PFSK-1 (cell line): ENCODE data around the gene URGCP.

Source experiments
- FOXP2 ChIP-seq: optimal IDR thresholded peaks from 2 replicates; pipeline ENCODE3; 2011; ENCODE audit warnings: borderline replicate concordance, control low read depth, inconsistent platforms; ENCODE audit not compliant: insufficient read depth; ENCODE audit errors: extremely low read length, extremely low read depth
- POLR2AphosphoS5 ChIP-seq: IDR thresholded peaks from 2 replicates; pipeline ENCODE4 v1.6.1; 2012; ENCODE audit warnings: low read depth, mild to moderate bottlenecking, control low read depth, low read length, moderate library complexity
- SIN3A ChIP-seq: IDR thresholded peaks from 2 replicates; pipeline ENCODE4 v1.6.1; 2012; ENCODE audit warnings: mild to moderate bottlenecking, low read length, moderate library complexity, borderline replicate concordance; ENCODE audit not compliant: insufficient read depth
- TAF1 ChIP-seq: IDR thresholded peaks from 2 replicates; pipeline ENCODE4 v1.6.1; 2012; ENCODE audit warnings: low read length, control low read depth, borderline replicate concordance; ENCODE audit not compliant: insufficient read depth
- TF ChIP-seq, protein P1 (sequence below), 2 experiments: IDR thresholded peaks; 2 replicates each; pipeline versions ENCODE4 v1.6.1 to v1.8.0; 2011 to 2012; ENCODE audit warnings: low read depth in 2 of 2, low read length in 2 of 2, control low read depth in 1 of 2, inconsistent platforms in 1 of 2, mild to moderate bottlenecking in 1 of 2, moderate library complexity in 1 of 2; ENCODE audit not compliant: insufficient read depth in 1 of 2

Gene URGCP

DNA sequence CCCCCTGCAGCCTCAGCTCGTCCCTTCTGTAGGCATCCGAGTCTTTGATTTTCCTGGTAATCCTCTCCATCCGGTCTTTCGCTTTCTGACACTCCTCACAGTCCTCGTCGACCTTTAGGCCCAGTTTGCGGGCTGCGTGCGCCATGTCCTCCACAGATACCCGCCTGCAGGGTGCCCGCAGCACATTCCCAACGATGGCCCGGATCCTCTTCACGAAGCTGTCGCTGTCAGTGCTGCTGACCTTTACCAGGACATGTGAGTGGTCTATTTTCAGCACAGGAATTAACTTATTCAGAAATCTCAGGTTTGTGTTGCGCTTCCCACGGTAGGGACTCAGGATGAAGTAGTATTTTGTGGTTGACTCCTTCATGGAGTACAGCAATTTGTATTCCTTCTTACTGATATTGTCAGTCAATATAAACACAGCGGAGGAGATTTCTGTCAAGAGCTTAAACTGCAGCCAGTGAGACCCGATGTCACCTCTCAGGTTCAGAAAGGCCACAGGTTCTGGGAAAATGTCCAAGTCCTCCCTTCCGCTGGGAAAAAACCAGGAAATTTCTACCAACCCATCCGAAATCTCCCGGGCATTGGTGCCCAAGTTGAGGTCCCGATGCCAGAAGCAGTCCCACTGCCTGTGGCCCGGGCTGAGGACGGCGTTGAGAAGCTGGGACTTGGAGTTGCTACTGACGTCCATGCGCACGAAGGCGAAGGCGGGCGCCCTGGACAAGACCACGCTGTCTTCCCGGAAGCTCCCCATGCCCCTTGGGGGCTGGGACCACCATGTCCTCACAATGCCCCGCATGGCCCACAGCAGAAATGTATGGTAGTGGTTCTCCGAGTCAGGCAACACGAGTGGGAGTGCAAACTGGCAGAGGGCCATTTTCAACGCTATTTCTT is 28.2 kb downstream of the URGCP start:
- TF ChIP-seq TAF1 = no peak
- no peak for TF ChIP-seq SIN3A
- no peak for TF ChIP-seq POLR2AphosphoS5
- no peak for TF ChIP-seq FOXP2

DNA sequence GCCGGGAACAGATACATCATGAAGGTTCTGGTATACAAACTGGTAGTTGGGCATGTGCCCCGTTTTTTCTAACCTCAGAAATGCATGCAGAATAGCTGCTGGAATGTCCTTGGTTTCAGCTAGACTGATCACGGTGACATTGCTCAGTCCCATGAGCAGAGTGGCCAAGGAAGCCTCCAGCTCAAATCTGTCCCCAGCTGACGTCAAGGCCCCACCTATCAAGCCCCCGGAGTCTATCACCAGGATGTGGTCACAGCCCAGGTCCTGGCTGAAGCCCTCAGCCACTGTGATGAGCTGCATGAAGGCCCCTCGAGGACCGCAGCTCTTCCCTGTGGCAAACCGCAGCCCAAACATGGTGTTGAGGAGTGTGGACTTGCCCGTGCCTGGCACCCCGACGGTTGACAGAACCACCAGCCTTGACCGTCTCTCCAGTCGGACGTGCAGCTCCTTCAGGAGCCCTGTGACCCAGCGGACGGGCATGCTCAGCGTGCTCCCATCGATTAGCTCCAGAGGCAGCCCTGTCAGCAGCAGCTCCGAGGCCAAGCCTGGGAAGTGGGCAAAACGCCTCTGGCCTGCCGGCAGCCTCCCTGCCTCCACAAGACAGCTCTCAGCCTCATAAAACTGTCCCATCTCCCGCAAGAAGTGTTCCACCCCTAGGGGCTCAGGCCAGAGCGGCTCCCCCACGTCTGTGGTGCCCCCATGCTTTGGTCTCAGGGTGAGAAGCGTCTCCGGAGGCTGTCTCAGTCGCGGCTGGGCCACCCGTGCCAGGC is 29.2 kb downstream of the URGCP start:
- no peak for TF ChIP-seq SIN3A
- no peak for TF ChIP-seq POLR2AphosphoS5
- no peak for TF ChIP-seq TAF1
- TF ChIP-seq, protein P1, sequence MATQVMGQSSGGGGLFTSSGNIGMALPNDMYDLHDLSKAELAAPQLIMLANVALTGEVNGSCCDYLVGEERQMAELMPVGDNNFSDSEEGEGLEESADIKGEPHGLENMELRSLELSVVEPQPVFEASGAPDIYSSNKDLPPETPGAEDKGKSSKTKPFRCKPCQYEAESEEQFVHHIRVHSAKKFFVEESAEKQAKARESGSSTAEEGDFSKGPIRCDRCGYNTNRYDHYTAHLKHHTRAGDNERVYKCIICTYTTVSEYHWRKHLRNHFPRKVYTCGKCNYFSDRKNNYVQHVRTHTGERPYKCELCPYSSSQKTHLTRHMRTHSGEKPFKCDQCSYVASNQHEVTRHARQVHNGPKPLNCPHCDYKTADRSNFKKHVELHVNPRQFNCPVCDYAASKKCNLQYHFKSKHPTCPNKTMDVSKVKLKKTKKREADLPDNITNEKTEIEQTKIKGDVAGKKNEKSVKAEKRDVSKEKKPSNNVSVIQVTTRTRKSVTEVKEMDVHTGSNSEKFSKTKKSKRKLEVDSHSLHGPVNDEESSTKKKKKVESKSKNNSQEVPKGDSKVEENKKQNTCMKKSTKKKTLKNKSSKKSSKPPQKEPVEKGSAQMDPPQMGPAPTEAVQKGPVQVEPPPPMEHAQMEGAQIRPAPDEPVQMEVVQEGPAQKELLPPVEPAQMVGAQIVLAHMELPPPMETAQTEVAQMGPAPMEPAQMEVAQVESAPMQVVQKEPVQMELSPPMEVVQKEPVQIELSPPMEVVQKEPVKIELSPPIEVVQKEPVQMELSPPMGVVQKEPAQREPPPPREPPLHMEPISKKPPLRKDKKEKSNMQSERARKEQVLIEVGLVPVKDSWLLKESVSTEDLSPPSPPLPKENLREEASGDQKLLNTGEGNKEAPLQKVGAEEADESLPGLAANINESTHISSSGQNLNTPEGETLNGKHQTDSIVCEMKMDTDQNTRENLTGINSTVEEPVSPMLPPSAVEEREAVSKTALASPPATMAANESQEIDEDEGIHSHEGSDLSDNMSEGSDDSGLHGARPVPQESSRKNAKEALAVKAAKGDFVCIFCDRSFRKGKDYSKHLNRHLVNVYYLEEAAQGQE (IDR thresholded peaks at IDR 0.05; ENCODE audit: insufficient read depth in 1 of 2, low read depth in 2 of 2, low read length in 2 of 2) = no peak
- no peak for TF ChIP-seq FOXP2

DNA sequence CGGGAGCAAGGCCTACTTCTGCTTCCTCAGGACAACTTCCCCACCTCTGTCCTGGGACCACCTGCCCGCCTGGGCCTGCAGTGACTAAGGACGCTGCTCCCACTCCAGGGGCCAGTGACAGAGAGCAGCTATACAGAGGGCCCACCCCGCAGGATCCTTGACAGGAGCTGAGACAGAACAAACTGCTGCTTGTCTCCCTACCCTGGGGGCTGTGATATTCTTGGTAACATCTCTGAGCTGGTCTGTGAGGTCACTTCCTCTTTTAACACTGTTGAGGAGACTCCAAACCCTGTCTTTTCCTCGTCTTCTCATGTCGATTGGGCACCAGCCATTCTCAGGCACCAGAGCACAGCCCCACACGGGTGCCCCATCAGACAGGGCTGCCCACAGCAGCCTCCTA is 30.2 kb downstream of the URGCP start:
- TF ChIP-seq FOXP2 = no peak
- no peak for TF ChIP-seq TAF1
- TF ChIP-seq POLR2AphosphoS5 = no peak
- TF ChIP-seq, protein P1 (IDR thresholded peaks at IDR 0.05; ENCODE audit: insufficient read depth in 1 of 2, low read depth in 2 of 2, low read length in 2 of 2) = no peak
- no peak for TF ChIP-seq SIN3A

DNA sequence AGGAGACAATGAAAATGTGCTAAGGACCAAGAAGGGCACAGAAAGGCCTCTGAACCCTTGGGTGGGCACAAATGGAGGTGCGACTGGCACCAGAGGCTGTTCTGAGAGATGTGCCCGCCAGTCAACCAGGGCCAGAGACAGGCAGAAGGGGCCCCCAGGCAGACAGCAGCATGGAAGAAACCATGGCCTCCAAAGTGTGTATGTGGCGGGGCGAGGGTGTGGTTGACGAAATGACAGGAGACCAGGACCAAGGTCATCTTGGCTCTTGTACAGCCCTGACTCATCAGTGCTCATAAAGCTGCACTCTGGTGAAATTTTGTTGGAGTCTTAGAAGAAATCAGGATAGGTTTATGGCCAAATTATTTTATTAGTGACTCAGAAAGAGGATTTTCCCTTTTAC is 33.1 kb downstream of the URGCP start:
- TF ChIP-seq, protein P1 (IDR thresholded peaks at IDR 0.05; ENCODE audit: insufficient read depth in 1 of 2, low read depth in 2 of 2, low read length in 2 of 2) = no peak
- TF ChIP-seq FOXP2 (no peak), TAF1 (no peak), POLR2AphosphoS5 (no peak), SIN3A (no peak)

DNA sequence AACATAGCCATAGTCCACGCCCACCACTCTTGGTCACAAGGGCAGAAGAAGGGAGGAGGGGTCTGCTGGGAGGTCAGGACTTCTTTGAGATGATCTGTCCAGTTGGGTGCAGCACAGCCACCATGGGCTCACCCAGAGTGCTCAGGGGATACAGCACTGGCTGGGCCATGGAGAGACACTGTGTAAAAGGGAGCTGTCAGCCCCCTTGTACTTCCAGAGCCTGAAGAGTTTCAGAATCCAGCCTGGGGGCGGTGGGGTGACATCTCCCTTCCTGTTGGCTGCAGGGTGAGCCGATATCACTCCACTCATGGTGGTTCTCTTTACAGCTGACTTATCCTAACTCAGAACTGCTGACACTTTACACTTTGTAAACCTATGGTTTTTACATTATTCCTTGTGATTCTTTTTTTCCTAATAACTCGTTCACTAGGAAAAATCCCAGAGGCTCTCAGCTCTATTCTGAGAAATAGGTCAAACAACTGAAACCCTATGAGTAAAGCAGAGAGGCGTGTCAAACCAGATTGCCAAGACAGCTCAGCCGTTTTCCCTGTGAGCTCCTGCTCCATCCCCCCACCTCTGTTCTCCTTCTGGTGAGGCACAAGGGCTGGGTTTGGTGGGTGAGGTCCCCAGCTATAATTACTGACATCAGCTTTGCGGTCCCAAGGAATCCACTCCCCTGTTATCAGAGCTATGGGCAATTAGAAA is 33.8 kb downstream of the URGCP start:
- TF ChIP-seq FOXP2 (no peak), POLR2AphosphoS5 (no peak), TAF1 (no peak), SIN3A (no peak)
- TF ChIP-seq, protein P1 (IDR thresholded peaks at IDR 0.05; ENCODE audit: insufficient read depth in 1 of 2, low read depth in 2 of 2, low read length in 2 of 2) = no peak
